Measurements from ENCODE around the gene SCN10A. TPM values are rescaled to one million over a fixed set of nuclear protein-coding genes. Genes with fewer than 3 reads are reported as not detected.

Gene SCN10A
- total RNA-seq, 1 donor from 2014 or later = not detected

DNA sequence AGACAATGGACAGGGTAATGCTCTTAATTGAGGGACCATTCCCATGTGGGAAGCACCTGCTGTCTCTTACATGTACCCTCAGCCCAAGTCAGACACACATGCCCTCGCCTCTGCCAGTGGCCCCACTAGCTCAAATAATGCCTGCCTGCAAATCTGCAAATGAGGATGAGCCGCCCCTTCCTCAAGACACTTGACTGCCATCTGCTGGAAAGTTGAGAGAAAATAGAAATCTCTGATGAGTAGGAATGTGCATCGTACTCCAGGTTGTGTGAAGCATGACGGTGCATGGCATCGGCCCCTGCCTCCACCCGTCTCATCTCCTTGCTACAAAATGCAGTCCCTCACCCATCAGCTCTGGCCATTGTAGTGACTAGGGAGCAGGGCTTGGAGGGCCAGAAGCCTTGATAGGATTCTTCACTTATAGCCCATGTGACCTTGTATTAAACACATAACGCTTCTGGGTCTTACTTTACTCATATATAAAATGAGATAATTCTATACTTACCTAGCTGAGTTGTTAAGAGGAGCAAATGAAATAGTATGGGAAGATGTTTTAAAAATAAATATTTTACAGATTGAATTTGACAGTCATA, 160.2 kb downstream of the SCN10A start:
- no peak for ATAC-seq (ENCODE audit: low read depth)
- H3K27me3 Mint-ChIP-seq = peaks cover 30% of the 10 kb centered on the region
- ChIA-PET CTCF (interaction anchor here (0.6 to 2.1 kb wide), 4 partner anchors 9 to 137 kb away, joined by 3 to 7 read pairs (median 4); no protein-coding TSS in a partner anchor), POLR2A (no interaction called here)
- no peak for DNase-seq
- no peak overlapping the region for H3K4me3 Mint-ChIP-seq
- intact Hi-C loops (cut with micrococcal nuclease) = loop anchor here (1.0 kb wide), 1 partner anchor 160 kb away; the partner anchor contains the start of gene EXOG
- peaks cover 1% of the 10 kb centered on the region for H3K9me3 Mint-ChIP-seq
- H3K36me3 Mint-ChIP-seq (ENCODE audit: low read depth) = no peaks in the 10 kb centered on the region
- no peak overlapping the region for H3K27ac Mint-ChIP-seq
- TF ChIP-seq, protein P1, sequence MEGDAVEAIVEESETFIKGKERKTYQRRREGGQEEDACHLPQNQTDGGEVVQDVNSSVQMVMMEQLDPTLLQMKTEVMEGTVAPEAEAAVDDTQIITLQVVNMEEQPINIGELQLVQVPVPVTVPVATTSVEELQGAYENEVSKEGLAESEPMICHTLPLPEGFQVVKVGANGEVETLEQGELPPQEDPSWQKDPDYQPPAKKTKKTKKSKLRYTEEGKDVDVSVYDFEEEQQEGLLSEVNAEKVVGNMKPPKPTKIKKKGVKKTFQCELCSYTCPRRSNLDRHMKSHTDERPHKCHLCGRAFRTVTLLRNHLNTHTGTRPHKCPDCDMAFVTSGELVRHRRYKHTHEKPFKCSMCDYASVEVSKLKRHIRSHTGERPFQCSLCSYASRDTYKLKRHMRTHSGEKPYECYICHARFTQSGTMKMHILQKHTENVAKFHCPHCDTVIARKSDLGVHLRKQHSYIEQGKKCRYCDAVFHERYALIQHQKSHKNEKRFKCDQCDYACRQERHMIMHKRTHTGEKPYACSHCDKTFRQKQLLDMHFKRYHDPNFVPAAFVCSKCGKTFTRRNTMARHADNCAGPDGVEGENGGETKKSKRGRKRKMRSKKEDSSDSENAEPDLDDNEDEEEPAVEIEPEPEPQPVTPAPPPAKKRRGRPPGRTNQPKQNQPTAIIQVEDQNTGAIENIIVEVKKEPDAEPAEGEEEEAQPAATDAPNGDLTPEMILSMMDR (IDR thresholded peaks at IDR 0.05) = no peak
- peaks cover 2% of the 10 kb centered on the region for H3K4me1 Mint-ChIP-seq

DNA sequence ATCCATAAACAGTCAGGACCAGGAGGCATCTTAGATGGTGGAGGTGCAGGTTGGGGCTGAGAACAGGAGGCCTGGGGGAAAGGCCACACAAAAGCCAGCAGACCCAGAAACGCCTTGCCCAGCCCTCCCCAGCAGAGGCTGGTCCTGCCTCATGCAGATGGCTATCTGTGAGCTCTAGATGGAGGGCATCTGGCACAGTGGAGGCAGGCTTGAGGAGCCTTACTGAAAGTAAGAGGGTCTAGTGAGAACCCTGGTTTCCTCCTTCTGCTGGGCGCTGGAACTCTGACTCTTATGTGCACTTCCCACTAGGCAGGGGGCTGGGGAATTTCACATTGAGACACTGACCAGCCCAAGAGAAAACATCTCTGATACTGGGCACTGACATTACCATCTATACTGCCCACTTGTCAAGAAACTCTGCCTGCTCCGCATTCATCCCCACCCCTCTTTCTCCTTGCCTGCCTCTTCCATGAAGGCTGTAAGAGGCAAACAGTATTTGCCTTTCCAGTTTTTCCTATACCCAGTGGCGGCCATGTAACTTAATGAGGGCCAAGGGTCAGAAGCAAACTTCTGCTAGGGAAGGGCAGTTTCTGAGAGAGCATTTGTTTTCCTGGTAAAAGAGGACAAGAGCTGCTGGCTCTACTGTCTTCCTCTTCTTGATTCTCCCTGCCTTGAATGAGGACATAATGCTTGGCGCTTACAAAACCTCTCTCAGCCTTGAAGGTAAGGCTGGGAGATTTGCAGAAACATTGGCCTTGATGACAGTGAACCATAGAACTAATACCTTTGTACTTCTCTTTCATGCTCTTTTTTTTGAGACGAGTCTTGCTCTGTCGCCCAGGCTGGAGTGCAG, 162.1 kb downstream of the SCN10A start:
- ATAC-seq (ENCODE audit: low read depth) = no peak
- Mint-ChIP-seq H3K4me3 (no peak overlapping the region), H3K9me3 (no peaks in the 10 kb centered on the region), H3K36me3 (ENCODE audit: low read depth) (no peaks in the 10 kb centered on the region), H3K27me3 (peaks cover 30% of the 10 kb centered on the region), H3K4me1 (peaks cover 2% of the 10 kb centered on the region), H3K27ac (no peak overlapping the region)
- TF ChIP-seq, protein P1 (IDR thresholded peaks at IDR 0.05) = no peak
- DNase-seq = no peak
- ChIA-PET CTCF (interaction anchor here (1.7 kb wide), 1 partner anchor 132 kb away, joined by 5 read pairs; no protein-coding TSS in a partner anchor), POLR2A (no interaction called here)
- intact Hi-C loops (cut with micrococcal nuclease) = no loop called here

DNA sequence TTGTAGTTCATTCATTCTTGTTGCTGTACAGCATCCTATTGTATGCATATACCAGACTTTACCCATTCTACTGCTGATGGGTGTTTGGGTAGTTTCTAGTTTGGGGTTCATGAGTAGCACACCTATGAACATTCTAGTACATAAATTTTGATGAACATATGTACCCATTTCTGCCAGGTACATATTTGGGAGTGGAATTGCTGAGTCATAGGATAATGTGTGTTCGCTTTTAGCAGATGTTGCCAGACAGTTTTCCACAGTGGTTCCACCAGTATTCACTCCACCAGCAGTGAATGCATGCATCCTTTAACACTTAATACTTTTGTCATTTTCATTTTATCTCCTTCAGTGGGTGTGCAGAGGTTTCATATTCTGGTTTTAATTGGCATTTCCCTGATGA, 163.1 kb downstream of the SCN10A start:
- H3K27me3 Mint-ChIP-seq = peaks cover 30% of the 10 kb centered on the region
- DNase-seq (no peak), ATAC-seq (ENCODE audit: low read depth) (no peak)
- intact Hi-C loops (cut with micrococcal nuclease) = no loop called here
- peaks cover 7% of the 10 kb centered on the region for H3K4me1 Mint-ChIP-seq
- CTCF ChIA-PET = interaction anchor here (1.0 kb wide), 1 partner anchor 132 kb away, joined by 4 read pairs; no protein-coding TSS in a partner anchor
- no peaks in the 10 kb centered on the region for H3K36me3 Mint-ChIP-seq (ENCODE audit: low read depth)
- TF ChIP-seq, protein P1 (IDR thresholded peaks at IDR 0.05) = no peak
- H3K27ac Mint-ChIP-seq = no peak overlapping the region
- POLR2A ChIA-PET = no interaction called here
- no peaks in the 10 kb centered on the region for H3K9me3 Mint-ChIP-seq
- H3K4me3 Mint-ChIP-seq = no peak overlapping the region

DNA sequence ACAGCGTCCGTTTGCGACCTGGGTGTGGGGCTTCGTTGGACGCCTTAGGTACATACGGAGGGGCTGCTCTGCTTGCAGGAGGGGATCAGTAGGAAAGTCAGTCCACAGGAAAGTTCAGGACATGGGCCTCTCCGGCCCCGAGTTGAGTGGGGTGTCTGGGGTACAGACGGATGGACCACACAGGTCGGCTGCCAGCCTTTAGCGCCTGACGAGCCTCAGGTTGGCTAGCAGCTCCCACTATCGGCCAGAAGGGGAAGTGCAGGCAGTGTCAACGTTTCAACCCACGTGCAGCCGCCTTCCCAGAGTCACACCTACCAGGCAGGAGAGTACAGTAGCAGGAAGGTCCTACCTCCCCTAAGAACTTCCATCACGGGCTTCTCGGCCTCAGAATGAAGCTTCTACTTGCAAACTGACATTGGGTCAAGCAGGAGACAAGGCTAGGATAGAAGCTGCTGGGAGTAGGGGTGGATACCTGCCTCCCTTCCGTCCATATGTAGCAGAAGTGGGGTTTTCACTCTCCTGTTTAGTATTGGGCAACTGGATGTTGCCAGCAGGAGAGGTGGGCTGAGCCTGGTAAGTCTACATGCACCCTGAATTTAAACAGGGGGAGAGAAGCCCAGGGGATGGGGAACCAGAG, 164.7 kb downstream of the SCN10A start:
- ATAC-seq (ENCODE audit: low read depth) = peak; percentile 66
- H3K9me3 Mint-ChIP-seq = no peaks in the 10 kb centered on the region
- POLR2A ChIA-PET = no interaction called here
- CTCF ChIA-PET = interaction anchor here (1.2 to 1.4 kb wide), 3 partner anchors 9 to 131 kb away, joined by 4 to 5 read pairs (median 5); no protein-coding TSS in a partner anchor
- peak; percentile 35 for DNase-seq
- H3K4me3 Mint-ChIP-seq = no peak overlapping the region
- peaks cover 20% of the 10 kb centered on the region for H3K27me3 Mint-ChIP-seq
- H3K27ac Mint-ChIP-seq = no peak overlapping the region
- H3K36me3 Mint-ChIP-seq (ENCODE audit: low read depth) = no peaks in the 10 kb centered on the region
- TF ChIP-seq, protein P1 (IDR thresholded peaks at IDR 0.05) = peak; percentile 50
- intact Hi-C loops (cut with micrococcal nuclease) = loop anchor here (1.0 kb wide), 2 partner anchors 130 to 155 kb away; partner anchors contain the start of gene EXOG
- peaks cover 7% of the 10 kb centered on the region for H3K4me1 Mint-ChIP-seq
